AG10803 (cell line): ENCODE data around the gene GSN.
A peak's percentile ranks its signal among the peaks of the same experiment; 100 is the strongest.

ENCODE experiments used
- DNase-seq: peaks from one replicate; pipeline ENCODE4 v3.0.0; 2010; ENCODE audit warnings: low read depth
- H3K4me3 ChIP-seq: 2 replicates; pipeline ENCODE4 v1.5.1; 2011; ENCODE audit warnings: mild to moderate bottlenecking, low read length, control low read depth
- CTCF ChIP-seq: conservative IDR thresholded peaks from 2 replicates; pipeline ENCODE4 v1.5.1; 2011; ENCODE audit warnings: mild to moderate bottlenecking, low read length, control low read depth, inconsistent platforms

The GSN gene

GRCh38 chr9:121305269-121305994 lies 37.5 kb downstream of the GSN start:
- H3K4me3 ChIP-seq, result no peak overlapping the region
- no peak for TF ChIP-seq CTCF
- DNase-seq, result peak; percentile 39

- DNase-seq, result no peak
- H3K4me3 ChIP-seq, result no peak overlapping the region
- no peak for TF ChIP-seq CTCF
Observed at GRCh38 chr9:121307976-121308375, 40.0 kb downstream of the GSN start.

- no peak for TF ChIP-seq CTCF
- no peak for DNase-seq
- H3K4me3 ChIP-seq, result no peak overlapping the region
Observed at GRCh38 chr9:121308765-121309164, 40.8 kb downstream of the GSN start.

GRCh38 chr9:121309171-121309570 lies 41.2 kb downstream of the GSN start:
- DNase-seq, result no peak
- TF ChIP-seq CTCF, result no peak
- H3K4me3 ChIP-seq, result no peak overlapping the region

- no peak for TF ChIP-seq CTCF
- DNase-seq, result no peak
- no peak overlapping the region for H3K4me3 ChIP-seq
Observed at GRCh38 chr9:121309833-121310425, 42.0 kb downstream of the GSN start.

GRCh38 chr9:121310571-121310970 lies 42.6 kb downstream of the GSN start:
- H3K4me3 ChIP-seq, result no peak overlapping the region
- no peak for DNase-seq
- no peak for TF ChIP-seq CTCF

GRCh38 chr9:121312169-121312568 lies 44.2 kb downstream of the GSN start:
- H3K4me3 ChIP-seq, result no peak overlapping the region
- no peak for TF ChIP-seq CTCF
- no peak for DNase-seq
